ENCODE results near the gene OR10Z1.

OR10Z1 gene

DNA sequence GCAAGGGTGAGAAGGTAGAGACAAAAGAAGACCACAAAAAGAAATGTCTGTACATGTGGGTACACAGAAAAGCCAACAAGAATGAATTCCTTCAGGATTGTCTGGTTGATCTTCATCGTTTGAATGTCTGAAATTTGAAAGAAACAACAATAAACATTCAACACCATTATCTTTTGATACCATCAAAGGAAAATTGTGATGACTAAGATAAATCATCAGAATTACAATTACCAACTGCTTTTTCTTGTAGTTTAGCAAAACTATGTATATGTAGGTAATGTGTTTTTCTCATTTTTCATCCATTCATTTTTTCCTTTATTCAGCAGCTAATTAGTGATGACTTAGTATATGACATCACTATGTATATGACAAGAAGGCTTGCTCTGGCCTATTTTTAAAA is 25.3 kb upstream of the OR10Z1 start, which contains the start of gene OR10X1:
OR10X1 (minus strand) TSS at position 167 of the 400 bp plus-strand sequence; CDS start at position 167, 0 bp downstream.
- H3K4me3 ChIP-seq (ENCODE audit: low read depth, low read length) = no peak within 1 kb of the TSS
- DNase-seq (ENCODE audit: low read depth) = no peak
- TF ChIP-seq, protein P1, sequence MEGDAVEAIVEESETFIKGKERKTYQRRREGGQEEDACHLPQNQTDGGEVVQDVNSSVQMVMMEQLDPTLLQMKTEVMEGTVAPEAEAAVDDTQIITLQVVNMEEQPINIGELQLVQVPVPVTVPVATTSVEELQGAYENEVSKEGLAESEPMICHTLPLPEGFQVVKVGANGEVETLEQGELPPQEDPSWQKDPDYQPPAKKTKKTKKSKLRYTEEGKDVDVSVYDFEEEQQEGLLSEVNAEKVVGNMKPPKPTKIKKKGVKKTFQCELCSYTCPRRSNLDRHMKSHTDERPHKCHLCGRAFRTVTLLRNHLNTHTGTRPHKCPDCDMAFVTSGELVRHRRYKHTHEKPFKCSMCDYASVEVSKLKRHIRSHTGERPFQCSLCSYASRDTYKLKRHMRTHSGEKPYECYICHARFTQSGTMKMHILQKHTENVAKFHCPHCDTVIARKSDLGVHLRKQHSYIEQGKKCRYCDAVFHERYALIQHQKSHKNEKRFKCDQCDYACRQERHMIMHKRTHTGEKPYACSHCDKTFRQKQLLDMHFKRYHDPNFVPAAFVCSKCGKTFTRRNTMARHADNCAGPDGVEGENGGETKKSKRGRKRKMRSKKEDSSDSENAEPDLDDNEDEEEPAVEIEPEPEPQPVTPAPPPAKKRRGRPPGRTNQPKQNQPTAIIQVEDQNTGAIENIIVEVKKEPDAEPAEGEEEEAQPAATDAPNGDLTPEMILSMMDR (conservative IDR thresholded peaks at IDR 0.05; ENCODE audit: low read depth, low read length) = no peak

DNA sequence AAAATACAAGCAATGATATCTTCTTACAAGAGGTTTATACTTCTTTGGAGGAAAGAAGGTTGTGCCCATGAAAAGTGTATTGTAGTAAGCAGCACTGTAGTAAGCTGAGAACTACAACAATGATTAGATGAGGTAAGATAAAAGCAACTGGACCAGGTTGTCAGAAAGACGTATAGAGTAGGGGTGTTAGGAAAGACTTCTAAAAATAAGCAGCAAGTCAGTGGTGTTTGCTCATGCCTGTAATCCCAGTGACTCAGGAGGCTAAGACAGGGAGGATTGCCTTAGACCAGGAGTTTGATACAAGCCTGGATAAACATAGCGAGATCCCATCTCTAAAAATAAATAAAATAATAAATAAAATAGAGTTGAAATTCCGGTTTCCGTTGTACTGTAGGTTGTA is 21.1 kb upstream of the OR10Z1 start:
- TF ChIP-seq, protein P1 (conservative IDR thresholded peaks at IDR 0.05; ENCODE audit: low read depth, low read length) = no peak
- DNase-seq (ENCODE audit: low read depth) = no peak
- no peak overlapping the region for H3K4me3 ChIP-seq (ENCODE audit: low read depth, low read length)

GRCh38 chr1:158586942-158587341 is 18.1 kb upstream of the OR10Z1 start:
- DNase-seq (ENCODE audit: low read depth) = no peak
- TF ChIP-seq, protein P1 (conservative IDR thresholded peaks at IDR 0.05; ENCODE audit: low read depth, low read length) = no peak
- no peak overlapping the region for H3K4me3 ChIP-seq (ENCODE audit: low read depth, low read length)

GRCh38 chr1:158600735-158601134 is 4.3 kb upstream of the OR10Z1 start:
- TF ChIP-seq, protein P1 (conservative IDR thresholded peaks at IDR 0.05; ENCODE audit: low read depth, low read length) = no peak
- DNase-seq (ENCODE audit: low read depth) = no peak
- no peak overlapping the region for H3K4me3 ChIP-seq (ENCODE audit: low read depth, low read length)

- no peak for DNase-seq (ENCODE audit: low read depth)
- H3K4me3 ChIP-seq (ENCODE audit: low read depth, low read length) = no peak overlapping the region
- TF ChIP-seq, protein P1 (conservative IDR thresholded peaks at IDR 0.05; ENCODE audit: low read depth, low read length) = no peak
Measured at GRCh38 chr1:158607296-158607695, 2.2 kb downstream of the OR10Z1 start.

DNA sequence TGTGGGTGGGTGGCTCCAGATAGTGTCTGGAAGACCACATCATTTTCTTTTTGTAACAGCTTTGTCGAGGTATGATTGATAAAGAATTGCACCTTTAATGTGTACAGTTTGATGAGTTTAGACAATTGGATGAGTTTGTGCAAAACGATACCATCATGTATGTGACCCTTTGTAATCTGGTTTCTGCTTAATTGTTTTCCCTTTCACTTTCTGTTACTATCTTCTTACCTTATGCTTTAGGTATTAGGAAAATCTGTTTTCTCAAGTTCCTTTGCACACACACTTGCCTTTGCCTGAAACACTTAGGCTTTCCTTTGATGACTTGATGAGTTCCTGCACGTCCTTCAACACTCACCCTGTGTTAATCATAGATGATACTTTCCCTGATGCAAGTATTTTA is 6.8 kb downstream of the OR10Z1 start:
- no peak overlapping the region for H3K4me3 ChIP-seq (ENCODE audit: low read depth, low read length)
- no peak for DNase-seq (ENCODE audit: low read depth)
- TF ChIP-seq, protein P1 (conservative IDR thresholded peaks at IDR 0.05; ENCODE audit: low read depth, low read length) = no peak

GRCh38 chr1:158613764-158614163 is 8.7 kb downstream of the OR10Z1 start:
- no peak overlapping the region for H3K4me3 ChIP-seq (ENCODE audit: low read depth, low read length)
- TF ChIP-seq, protein P1 (conservative IDR thresholded peaks at IDR 0.05; ENCODE audit: low read depth, low read length) = no peak
- no peak for DNase-seq (ENCODE audit: low read depth)
